Esophagus squamous epithelium (tissue), 4 donors: Measurements from ENCODE around the gene CCDC171.

Source experiments
- CTCF ChIP-seq, 6 experiments: fragments of 450-650 bp in 4 of 6; fragments of 200-600 bp in 2 of 6; sonication (generic) in 2 of 6; IDR thresholded peaks; one replicate each; pipeline ENCODE4 v1.5.1; 2016 to 2019; ENCODE audit warnings: antibody characterized with exemption in 6 of 6, mild to moderate bottlenecking in 4 of 6, moderate library complexity in 4 of 6
- POLR2A ChIP-seq, 4 donors: fragments of 450-650 bp; IDR thresholded peaks; one replicate each; pipeline ENCODE4 v1.6.1; 2017; ENCODE audit warnings: antibody characterized with exemption in 4 of 4, mild to moderate bottlenecking in 4 of 4, moderate library complexity in 3 of 4

- TF ChIP-seq CTCF (IDR thresholded peaks at IDR 0.05) (no peak), POLR2A (IDR thresholded peaks at IDR 0.05) (no peak)
These were observed 314.5 kb downstream of the CCDC171 start for GRCh38 chr9:15867334-15867733.
